ENCODE results near the gene CCL19.

Gene CCL19

DNA sequence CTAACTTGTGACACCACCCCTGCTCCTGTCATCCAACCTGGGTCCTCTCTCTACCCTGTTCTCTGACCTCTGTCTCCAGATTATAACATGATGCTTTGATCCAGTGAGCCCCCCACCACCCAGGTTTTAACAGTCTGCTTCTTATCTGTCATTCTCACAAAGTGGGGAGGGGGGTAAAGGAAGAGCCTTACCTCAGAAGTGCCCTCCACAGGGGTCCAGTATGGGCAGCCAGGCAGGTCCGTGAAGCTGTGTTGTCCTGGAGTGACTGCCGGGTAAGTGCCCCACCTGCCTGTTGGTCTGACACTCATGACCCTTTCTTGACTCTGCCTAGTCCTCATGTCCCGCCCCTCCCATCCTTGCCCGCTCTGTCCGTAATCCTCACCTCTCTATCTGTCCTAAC lies 35.7 kb downstream of the CCL19 start:
- Histone ChIP-seq H2AK5ac (ENCODE audit: low read length, severe bottlenecking) (no peak overlapping the region), H3K36me3 (ENCODE audit: control insufficient read depth in 1 of 2, insufficient read depth in 2 of 2, low read depth in 1 of 2, low read length in 2 of 2) (peaks cover 11 to 18% of the 10 kb centered on the region in 2 experiments), H3K4me2 (ENCODE audit: low read length, poor library complexity, severe bottlenecking) (no peak overlapping the region), H2BK12ac (ENCODE audit: low read length in 2 of 2) (no peak overlapping the region), H3K79me1 (replicated peaks; ENCODE audit: low read length, poor library complexity, severe bottlenecking) (peaks cover 7% of the 10 kb centered on the region), H3K4me1 (ENCODE audit: control insufficient read depth, insufficient read depth, low read depth, low read length) (peaks cover 29% of the 10 kb centered on the region), H3K14ac (ENCODE audit: low read length in 2 of 2) (no peak overlapping the region), H3K18ac (ENCODE audit: low read depth in 1 of 2, low read length in 2 of 2) (no peak overlapping the region), H2BK15ac (ENCODE audit: low read depth, poor library complexity, severe bottlenecking) (no peak overlapping the region), H3K23ac (ENCODE audit: low read length in 2 of 2) (no peak overlapping the region), H2BK5ac (ENCODE audit: low read depth, low read length, poor library complexity, severe bottlenecking) (no peak overlapping the region), H3K9ac (ENCODE audit: low read length) (peak overlapping the region; percentile 58), H3K9me3 (ENCODE audit: control insufficient read depth, low read length) (no peaks in the 10 kb centered on the region), H3K27ac (ENCODE audit: low read length, poor library complexity, severe bottlenecking) (no peak overlapping the region), H3K4ac (ENCODE audit: low read depth in 1 of 2, low read length in 2 of 2) (no peak overlapping the region), H2BK120ac (ENCODE audit: low read depth, low read length) (no peak overlapping the region), H4K8ac (ENCODE audit: low read length) (no peak overlapping the region), H2AFZ (ENCODE audit: low read depth, low read length) (no peak overlapping the region), H4K91ac (ENCODE audit: low read length) (peak overlapping the region; percentile 55), H3K27me3 (ENCODE audit: control insufficient read depth in 1 of 2, insufficient read depth in 1 of 2, low read length in 2 of 2) (no peaks in the 10 kb centered on the region), H3K4me3 (ENCODE audit: insufficient read depth in 1 of 2, low read depth in 1 of 2, low read length in 2 of 2) (no peak overlapping the region)
- WGBS = 82% methylated on average over 5 of the region's 5 CpGs
- DNase-seq = no peak

DNA sequence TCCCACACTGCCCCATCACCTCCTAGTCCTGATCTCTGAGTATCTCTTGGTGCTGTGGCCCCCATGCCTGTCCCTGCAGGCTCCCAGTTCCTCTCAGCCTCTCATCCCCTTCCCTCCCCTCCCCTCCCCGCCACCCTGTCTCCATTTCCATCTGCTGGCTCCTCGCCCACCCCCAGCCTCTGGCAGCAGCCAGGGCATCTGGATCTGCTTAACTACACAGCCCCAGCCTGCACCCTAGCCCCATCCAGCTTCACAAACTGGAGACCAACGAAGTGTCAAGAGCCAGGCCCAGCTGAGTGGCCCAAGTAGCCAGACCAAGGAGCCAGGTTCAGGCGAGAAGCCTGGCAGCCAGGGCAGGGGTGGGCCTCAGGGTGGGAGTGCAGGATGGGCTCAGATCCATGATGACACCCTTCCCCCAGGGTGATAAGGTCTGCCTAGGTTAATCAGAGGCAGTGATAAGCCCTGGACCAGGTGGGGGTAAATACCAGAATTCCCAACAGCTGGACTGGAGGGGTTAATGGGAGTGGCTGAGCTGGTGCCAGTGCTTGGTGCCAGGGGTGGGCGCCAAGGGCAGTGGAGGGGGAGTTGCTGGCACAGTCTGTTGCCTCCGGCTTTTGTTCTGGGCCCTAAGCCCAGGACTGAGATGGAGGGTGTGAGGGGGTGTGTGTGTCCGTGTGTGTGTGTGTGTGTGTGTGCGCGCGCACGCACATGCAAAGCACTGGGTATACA lies 36.6 kb downstream of the CCL19 start:
- H3K4me3 ChIP-seq (ENCODE audit: insufficient read depth in 1 of 2, low read depth in 1 of 2, low read length in 2 of 2) = peak overlapping the region in 1 of 2 experiments; percentile 65
- H3K4me1 ChIP-seq (ENCODE audit: control insufficient read depth, insufficient read depth, low read depth, low read length) = peaks cover 29% of the 10 kb centered on the region
- H3K18ac ChIP-seq (ENCODE audit: low read depth in 1 of 2, low read length in 2 of 2) = no peak overlapping the region
- no peak overlapping the region for H2BK5ac ChIP-seq (ENCODE audit: low read depth, low read length, poor library complexity, severe bottlenecking)
- H3K4ac ChIP-seq (ENCODE audit: low read depth in 1 of 2, low read length in 2 of 2) = no peak overlapping the region
- no peak overlapping the region for H2AK5ac ChIP-seq (ENCODE audit: low read length, severe bottlenecking)
- peaks cover 13 to 20% of the 10 kb centered on the region in 2 experiments for H3K36me3 ChIP-seq (ENCODE audit: control insufficient read depth in 1 of 2, insufficient read depth in 2 of 2, low read depth in 1 of 2, low read length in 2 of 2)
- H3K79me1 ChIP-seq (replicated peaks; ENCODE audit: low read length, poor library complexity, severe bottlenecking) = peaks cover 10% of the 10 kb centered on the region
- no peak overlapping the region for H3K23ac ChIP-seq (ENCODE audit: low read length in 2 of 2)
- H2AFZ ChIP-seq (ENCODE audit: low read depth, low read length) = no peak overlapping the region
- WGBS = 79% methylated on average over 5 of the region's 11 CpGs
- no peak overlapping the region for H3K27ac ChIP-seq (ENCODE audit: low read length, poor library complexity, severe bottlenecking)
- H3K14ac ChIP-seq (ENCODE audit: low read length in 2 of 2) = no peak overlapping the region
- peak overlapping the region in 1 of 2 experiments; percentile 31 for H2BK12ac ChIP-seq (ENCODE audit: low read length in 2 of 2)
- peak overlapping the region; percentile 53 for H3K9ac ChIP-seq (ENCODE audit: low read length)
- H3K9me3 ChIP-seq (ENCODE audit: control insufficient read depth, low read length) = no peaks in the 10 kb centered on the region
- DNase-seq = no peak
- no peak overlapping the region for H3K4me2 ChIP-seq (ENCODE audit: low read length, poor library complexity, severe bottlenecking)
- H3K27me3 ChIP-seq (ENCODE audit: control insufficient read depth in 1 of 2, insufficient read depth in 1 of 2, low read length in 2 of 2) = no peaks in the 10 kb centered on the region
- no peak overlapping the region for H2BK120ac ChIP-seq (ENCODE audit: low read depth, low read length)
- peak overlapping the region; percentile 36 for H4K8ac ChIP-seq (ENCODE audit: low read length)
- peak overlapping the region; percentile 37 for H4K91ac ChIP-seq (ENCODE audit: low read length)
- no peak overlapping the region for H2BK15ac ChIP-seq (ENCODE audit: low read depth, poor library complexity, severe bottlenecking)

DNA sequence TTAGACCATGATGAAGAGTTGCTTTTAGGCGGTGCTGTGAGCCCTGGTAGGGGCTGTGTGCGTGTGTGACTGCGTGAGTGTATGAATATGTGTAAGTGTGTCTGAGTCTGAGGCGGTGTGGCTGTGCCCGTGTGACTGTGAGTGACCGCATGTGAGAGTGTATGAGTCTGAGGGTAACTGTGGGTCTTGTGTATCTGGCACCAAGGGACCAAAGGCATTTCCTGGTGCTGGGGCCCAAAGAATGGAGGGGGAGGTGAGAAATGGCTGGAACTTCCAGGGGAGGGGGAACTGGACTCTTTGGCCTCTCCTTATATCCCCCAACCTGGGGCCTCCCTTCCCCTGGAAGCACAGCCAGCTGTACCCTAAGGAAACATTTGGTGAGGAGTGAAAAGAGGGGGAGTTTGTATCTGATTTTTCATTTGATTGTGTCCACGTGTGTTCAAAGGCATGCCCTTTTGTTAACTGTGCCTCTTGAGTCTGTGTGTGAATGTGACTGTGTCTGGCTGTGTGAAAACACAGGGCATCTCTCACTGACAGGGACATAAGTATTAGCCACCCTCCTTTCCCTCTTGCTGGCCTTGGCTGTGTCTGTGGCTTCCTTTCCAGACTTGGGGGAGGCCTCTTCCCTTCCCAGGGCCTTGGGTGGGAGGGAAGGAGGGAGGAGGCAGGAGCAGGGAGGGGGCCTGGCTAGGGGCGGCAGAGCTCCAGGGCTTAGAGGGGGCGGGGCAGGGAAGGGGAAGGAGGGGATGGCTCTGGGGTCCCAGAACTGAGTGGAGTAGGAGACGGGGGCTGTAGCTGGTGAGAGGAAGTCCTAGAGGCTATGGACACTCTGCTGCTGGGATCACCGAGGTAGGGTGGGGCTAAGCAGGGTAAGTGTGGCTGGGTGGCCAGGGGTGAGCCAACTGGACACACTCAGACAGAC lies 37.7 kb downstream of the CCL19 start:
- no peaks in the 10 kb centered on the region for H3K27me3 ChIP-seq (ENCODE audit: control insufficient read depth in 1 of 2, insufficient read depth in 1 of 2, low read length in 2 of 2)
- H2AFZ ChIP-seq (ENCODE audit: low read depth, low read length) = peak overlapping the region; percentile 29
- peaks cover 24 to 30% of the 10 kb centered on the region in 2 experiments for H3K36me3 ChIP-seq (ENCODE audit: control insufficient read depth in 1 of 2, insufficient read depth in 2 of 2, low read depth in 1 of 2, low read length in 2 of 2)
- peak overlapping the region; percentile 69 to 88 for H2BK12ac ChIP-seq (ENCODE audit: low read length in 2 of 2)
- H2AK5ac ChIP-seq (ENCODE audit: low read length, severe bottlenecking) = no peak overlapping the region
- peak overlapping the region; percentile 83 for H3K9ac ChIP-seq (ENCODE audit: low read length)
- H3K14ac ChIP-seq (ENCODE audit: low read length in 2 of 2) = peak overlapping the region in 1 of 2 experiments; percentile 88
- H2BK15ac ChIP-seq (ENCODE audit: low read depth, poor library complexity, severe bottlenecking) = no peak overlapping the region
- H3K18ac ChIP-seq (ENCODE audit: low read depth in 1 of 2, low read length in 2 of 2) = peak overlapping the region; percentile 1 to 94
- no peak overlapping the region for H3K4me2 ChIP-seq (ENCODE audit: low read length, poor library complexity, severe bottlenecking)
- no peak overlapping the region for H3K27ac ChIP-seq (ENCODE audit: low read length, poor library complexity, severe bottlenecking)
- 51% methylated on average over 10 of the region's 11 CpGs for WGBS
- H3K4me3 ChIP-seq (ENCODE audit: insufficient read depth in 1 of 2, low read depth in 1 of 2, low read length in 2 of 2) = peak overlapping the region in 1 of 2 experiments; percentile 82
- no peaks in the 10 kb centered on the region for H3K9me3 ChIP-seq (ENCODE audit: control insufficient read depth, low read length)
- H3K23ac ChIP-seq (ENCODE audit: low read length in 2 of 2) = peak overlapping the region in 1 of 2 experiments; percentile 73
- H3K79me1 ChIP-seq (replicated peaks; ENCODE audit: low read length, poor library complexity, severe bottlenecking) = peaks cover 19% of the 10 kb centered on the region
- peak overlapping the region; percentile 25 to 85 for H3K4ac ChIP-seq (ENCODE audit: low read depth in 1 of 2, low read length in 2 of 2)
- no peak overlapping the region for H2BK5ac ChIP-seq (ENCODE audit: low read depth, low read length, poor library complexity, severe bottlenecking)
- no peak overlapping the region for H2BK120ac ChIP-seq (ENCODE audit: low read depth, low read length)
- H4K91ac ChIP-seq (ENCODE audit: low read length) = peak overlapping the region; percentile 77
- H4K8ac ChIP-seq (ENCODE audit: low read length) = peak overlapping the region; percentile 73
- peaks cover 27% of the 10 kb centered on the region for H3K4me1 ChIP-seq (ENCODE audit: control insufficient read depth, insufficient read depth, low read depth, low read length)
- peak; percentile 59 for DNase-seq

DNA sequence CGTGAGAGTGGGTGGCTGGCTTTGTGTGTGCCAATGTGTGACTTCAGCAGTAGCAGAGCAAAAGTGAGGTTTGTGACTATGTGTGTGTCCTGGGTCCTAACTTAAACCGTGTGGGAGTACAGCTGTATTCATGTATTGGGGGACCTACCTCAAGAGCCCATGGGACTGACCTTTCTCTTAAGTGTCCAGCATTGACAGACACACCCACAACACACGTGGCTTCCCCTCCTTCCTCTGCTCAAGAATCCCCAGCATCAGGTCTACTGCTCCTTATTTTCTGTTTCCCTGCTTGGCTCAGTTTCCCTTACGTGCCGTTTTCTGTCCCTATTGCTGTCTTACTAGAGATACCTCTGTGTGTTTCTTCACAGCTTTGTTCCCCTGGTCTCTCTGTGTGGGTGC lies 38.5 kb downstream of the CCL19 start:
- H3K9me3 ChIP-seq (ENCODE audit: control insufficient read depth, low read length) = no peaks in the 10 kb centered on the region
- no peak overlapping the region for H3K27ac ChIP-seq (ENCODE audit: low read length, poor library complexity, severe bottlenecking)
- H2BK15ac ChIP-seq (ENCODE audit: low read depth, poor library complexity, severe bottlenecking) = peak overlapping the region; percentile 68
- H3K14ac ChIP-seq (ENCODE audit: low read length in 2 of 2) = peak overlapping the region in 1 of 2 experiments; percentile 88
- no peak overlapping the region for H2AFZ ChIP-seq (ENCODE audit: low read depth, low read length)
- H3K79me1 ChIP-seq (replicated peaks; ENCODE audit: low read length, poor library complexity, severe bottlenecking) = peaks cover 27% of the 10 kb centered on the region
- WGBS = 41% methylated on average over 5 of the region's 5 CpGs
- peak overlapping the region; percentile 1 to 94 for H3K18ac ChIP-seq (ENCODE audit: low read depth in 1 of 2, low read length in 2 of 2)
- no peak overlapping the region for H2BK5ac ChIP-seq (ENCODE audit: low read depth, low read length, poor library complexity, severe bottlenecking)
- H3K23ac ChIP-seq (ENCODE audit: low read length in 2 of 2) = peak overlapping the region in 1 of 2 experiments; percentile 73
- no peaks in the 10 kb centered on the region for H3K27me3 ChIP-seq (ENCODE audit: control insufficient read depth in 1 of 2, insufficient read depth in 1 of 2, low read length in 2 of 2)
- H3K4ac ChIP-seq (ENCODE audit: low read depth in 1 of 2, low read length in 2 of 2) = peak overlapping the region; percentile 37 to 85
- peaks cover 29 to 33% of the 10 kb centered on the region in 2 experiments for H3K36me3 ChIP-seq (ENCODE audit: control insufficient read depth in 1 of 2, insufficient read depth in 2 of 2, low read depth in 1 of 2, low read length in 2 of 2)
- peaks cover 34% of the 10 kb centered on the region for H3K4me1 ChIP-seq (ENCODE audit: control insufficient read depth, insufficient read depth, low read depth, low read length)
- peak overlapping the region; percentile 69 to 88 for H2BK12ac ChIP-seq (ENCODE audit: low read length in 2 of 2)
- H3K4me2 ChIP-seq (ENCODE audit: low read length, poor library complexity, severe bottlenecking) = peak overlapping the region; percentile 77
- H3K4me3 ChIP-seq (ENCODE audit: insufficient read depth in 1 of 2, low read depth in 1 of 2, low read length in 2 of 2) = peak overlapping the region in 1 of 2 experiments; percentile 82
- no peak overlapping the region for H2BK120ac ChIP-seq (ENCODE audit: low read depth, low read length)
- H3K9ac ChIP-seq (ENCODE audit: low read length) = peak overlapping the region; percentile 83
- peak overlapping the region; percentile 0 for H4K8ac ChIP-seq (ENCODE audit: low read length)
- no peak overlapping the region for H2AK5ac ChIP-seq (ENCODE audit: low read length, severe bottlenecking)
- no peak for DNase-seq
- H4K91ac ChIP-seq (ENCODE audit: low read length) = peak overlapping the region; percentile 77
